Sigmoid colon (tissue), 7 donors: ENCODE results near the gene CACNA1C. TPM values are rescaled to one million over a fixed set of nuclear protein-coding genes. Genes with fewer than 3 reads are reported as not detected.
A peak's percentile ranks its signal among the peaks of the same experiment; 100 is the strongest.

Source experiments
- DNase-seq: peaks from one replicate; pipeline ENCODE4 v3.0.0-alpha.2; 2019
- H3K27ac ChIP-seq, 4 donors: fragments of 200-600 bp; sonication (generic); one replicate each; pipeline ENCODE4 v1.5.1; 2016 to 2019; ENCODE audit warnings: mild to moderate bottlenecking in 1 of 4
- H3K27me3 ChIP-seq, 3 donors: fragments of 200-600 bp; sonication (generic); one replicate each; pipeline ENCODE4 v1.5.1; 2019; ENCODE audit warnings: mild to moderate bottlenecking in 1 of 3
- H3K36me3 ChIP-seq, 4 donors: fragments of 200-600 bp; sonication (generic); one replicate each; pipeline ENCODE4 v1.5.1; 2016 to 2019
- H3K4me1 ChIP-seq, 4 donors: fragments of 200-600 bp; sonication (generic); one replicate each; pipeline ENCODE4 v1.5.1; 2017 to 2019
- H3K4me3 ChIP-seq, 4 donors: fragments of 200-600 bp; sonication (generic); one replicate each; pipeline ENCODE4 v1.5.1; 2017 to 2019; ENCODE audit warnings: mild to moderate bottlenecking in 2 of 4, moderate library complexity in 1 of 4
- H3K9me3 ChIP-seq, 4 donors: fragments of 200-600 bp in 3 of 4; sonication (generic) in 3 of 4; one replicate each; pipeline versions ENCODE4 v1.5.1 to v1.6.1; 2013 to 2019
- CTCF ChIP-seq, 4 experiments: fragments of 450-650 bp in 3 of 4; fragments of 200-600 bp in 1 of 4; IDR thresholded peaks; one replicate each; pipeline ENCODE4 v1.5.1; 2016 to 2019; ENCODE audit warnings: antibody characterized with exemption in 4 of 4, mild to moderate bottlenecking in 3 of 4, moderate library complexity in 2 of 4
- EP300 ChIP-seq, 4 donors: sonication (generic); formaldehyde crosslinking; IDR thresholded peaks; one replicate each; pipeline ENCODE4 v1.6.1; 2017; ENCODE audit warnings: antibody characterized with exemption in 4 of 4
- POLR2A ChIP-seq, 2 donors: fragments of 450-650 bp; IDR thresholded peaks; one replicate each; pipeline ENCODE4 v1.6.1; 2016; ENCODE audit warnings: antibody characterized with exemption in 2 of 2, mild to moderate bottlenecking in 2 of 2, moderate library complexity in 2 of 2
- POLR2AphosphoS5 ChIP-seq, 4 donors: sonication (generic); formaldehyde crosslinking; IDR thresholded peaks; one replicate each; pipeline ENCODE4 v1.6.1; 2017; ENCODE audit warnings: antibody characterized with exemption in 4 of 4
- WGBS, 2 donors: extraction: QIAGEN DNeasy Blood & Tissue Kit; methylation state at CpG; one replicate each; pipeline ENCODE4 v1.1.7; 2013; 5-methylcytosine and 5-hydroxymethylcytosine counted together
- intact Hi-C: fragments of 100-400 bp; cut with DNase I; formaldehyde crosslinking; loops from one replicate; pipeline ENCODE4 v1.15.1; 2023
- polyA plus RNA-seq, 3 donors: library from polyadenylated mRNA; stranded (reverse); fragments of 200-250 nt; gene quantifications; one replicate each; pipeline ENCODE4 v1.2.3, GENCODE V29; 2013
- total RNA-seq, 4 donors: library from RNA; depleted of rRNA; stranded (reverse); fragments of >200 nt; gene quantifications; one replicate each; pipeline ENCODE4 v1.1.0, GENCODE V29; 2016
- donor health status: healthy with polysubstance abuse.
- donor health status: Bipolar disorder and iron deficiency.
- donor health status: healthy.

CACNA1C gene
- total and polyA plus RNA-seq, 7 donors, result 0.46 to 213 (median 62.0) TPM

- intact Hi-C loops, result no loop called here
- H3K27ac ChIP-seq, result peak overlapping the region; percentile 79 to 86 (median 82)
- no peaks in the 10 kb centered on the region for H3K27me3 ChIP-seq
- H3K4me3 ChIP-seq, result no peak overlapping the region
- peak; percentile 66 for DNase-seq
- H3K4me1 ChIP-seq, result peaks cover 0 to 86% (median 81%) of the 10 kb centered on the region in 4 donors
- 91 to 93% methylated on average over 2 of the region's 2 CpGs for WGBS, 2 donors
- no peaks in the 10 kb centered on the region for H3K36me3 ChIP-seq
- TF ChIP-seq EP300 (IDR thresholded peaks at IDR 0.05), result no peak
- no peak for TF ChIP-seq POLR2A (IDR thresholded peaks at IDR 0.05)
- no peak for TF ChIP-seq CTCF (IDR thresholded peaks at IDR 0.05)
- TF ChIP-seq POLR2AphosphoS5 (IDR thresholded peaks at IDR 0.05), result no peak
- H3K9me3 ChIP-seq, result no peaks in the 10 kb centered on the region
Observed at GRCh38 chr12:2179058-2179457, 126.3 kb downstream of the CACNA1C start.

GRCh38 chr12:2179953-2180736 lies 127.4 kb downstream of the CACNA1C start:
- intact Hi-C loops, result loop anchor here (5.0 kb wide), 1 partner anchor 102 kb away; no protein-coding TSS in a partner anchor
- DNase-seq, result peak; percentile 94
- peaks cover 0 to 87% (median 81%) of the 10 kb centered on the region in 4 donors for H3K4me1 ChIP-seq

GRCh38 chr12:2180737-2181082 lies 127.9 kb downstream of the CACNA1C start:
- intact Hi-C loops, result loop anchor here (5.0 kb wide), 1 partner anchor 102 kb away; no protein-coding TSS in a partner anchor
- peaks cover 0 to 91% (median 82%) of the 10 kb centered on the region in 4 donors for H3K4me1 ChIP-seq
- peak overlapping the region; percentile 79 to 86 (median 82) for H3K27ac ChIP-seq
- no peak for DNase-seq
- H3K27me3 ChIP-seq, result no peaks in the 10 kb centered on the region
- no peak for TF ChIP-seq POLR2A (IDR thresholded peaks at IDR 0.05)
- no peak for TF ChIP-seq CTCF (IDR thresholded peaks at IDR 0.05)
- TF ChIP-seq EP300 (IDR thresholded peaks at IDR 0.05), result no peak
- 79 to 86% methylated on average over 3 of the region's 3 CpGs for WGBS, 2 donors
- no peaks in the 10 kb centered on the region for H3K36me3 ChIP-seq
- H3K9me3 ChIP-seq, result no peaks in the 10 kb centered on the region
- no peak overlapping the region for H3K4me3 ChIP-seq

More at GRCh38 chr12:2179953-2180736, 127.4 kb downstream of the CACNA1C start:
- H3K36me3 ChIP-seq, result no peaks in the 10 kb centered on the region
- H3K27ac ChIP-seq, result peak overlapping the region; percentile 79 to 86 (median 82)
- no peaks in the 10 kb centered on the region for H3K27me3 ChIP-seq
- 80 to 87% methylated on average over 9 of the region's 9 CpGs for WGBS, 2 donors
- no peak overlapping the region for H3K4me3 ChIP-seq
- TF ChIP-seq EP300 (IDR thresholded peaks at IDR 0.05), result peak in 2 of 4 donors; percentile 29 to 92
- no peak for TF ChIP-seq CTCF (IDR thresholded peaks at IDR 0.05)
- peak in 2 of 4 donors; percentile 76 to 90 for TF ChIP-seq POLR2AphosphoS5 (IDR thresholded peaks at IDR 0.05)
- no peak for TF ChIP-seq POLR2A (IDR thresholded peaks at IDR 0.05)
- H3K9me3 ChIP-seq, result no peaks in the 10 kb centered on the region

GRCh38 chr12:2183556-2184541 lies 131.1 kb downstream of the CACNA1C start:
- Histone ChIP-seq H3K27ac (peak overlapping the region; percentile 79 to 86 (median 82)), H3K4me3 (no peak overlapping the region), H3K9me3 (no peaks in the 10 kb centered on the region), H3K36me3 (no peaks in the 10 kb centered on the region), H3K27me3 (no peaks in the 10 kb centered on the region), H3K4me1 (peaks cover 0 to 75% (median 57%) of the 10 kb centered on the region in 4 donors)
- DNase-seq, result peak; percentile 70
- WGBS, 2 donors, result 58 to 61% methylated on average over 23 of the region's 23 CpGs
- intact Hi-C loops, result loop anchor here (5.0 kb wide), 1 partner anchor 98 kb away; no protein-coding TSS in a partner anchor
- TF ChIP-seq EP300 (IDR thresholded peaks at IDR 0.05), result peak in 2 of 4 donors; percentile 2 to 17
- TF ChIP-seq POLR2AphosphoS5 (IDR thresholded peaks at IDR 0.05), result peak in 2 of 4 donors; percentile 19 to 56
- no peak for TF ChIP-seq CTCF (IDR thresholded peaks at IDR 0.05)
